Heart left ventricle (tissue), 16 donors: ENCODE data around the gene DUSP16. TPM values are rescaled to one million over a fixed set of nuclear protein-coding genes. Genes with fewer than 3 reads are reported as not detected.

ENCODE experiments used
- ATAC-seq, 4 donors: fragments of 200-7000 bp; cut with Tn5 transposase; one replicate each; pipeline ENCODE4 v1.9.1; 2020 to 2022; ENCODE audit warnings: moderate library complexity in 4 of 4, mild to moderate bottlenecking in 3 of 4, moderate number of reproducible peaks in 1 of 4
- DNase-seq, 5 donors: peaks; one replicate each; pipeline ENCODE4 v3.0.0-alpha.2; 2020
- H3K27ac ChIP-seq, 12 donors: fragments of 200-600 bp; sonication (generic) in 4 of 12; one replicate each; pipeline versions ENCODE4 v1.5.0 to v1.8.0; 2016 to 2022; ENCODE audit warnings: mild to moderate bottlenecking in 2 of 12
- H3K27me3 ChIP-seq, 9 donors: fragments of 200-600 bp; sonication (generic) in 2 of 9; one replicate each; pipeline versions ENCODE4 v1.5.1 to v1.8.0; 2016 to 2022; ENCODE audit warnings: mild to moderate bottlenecking in 3 of 9
- H3K36me3 ChIP-seq, 9 donors: fragments of 200-600 bp; sonication (generic) in 2 of 9; one replicate each; pipeline versions ENCODE4 v1.5.0 to v1.8.0; 2018 to 2022; ENCODE audit warnings: mild to moderate bottlenecking in 2 of 9
- H3K4me1 ChIP-seq, 12 donors: fragments of 200-600 bp; sonication (generic) in 4 of 12; one replicate each; pipeline versions ENCODE4 v1.5.0 to v1.8.0; 2016 to 2022; ENCODE audit warnings: mild to moderate bottlenecking in 3 of 12
- H3K4me3 ChIP-seq, 12 donors: fragments of 200-600 bp; sonication (generic) in 4 of 12; one replicate each; pipeline versions ENCODE4 v1.5.0 to v1.8.0; 2017 to 2022; ENCODE audit warnings: mild to moderate bottlenecking in 9 of 12, moderate library complexity in 4 of 12
- H3K9me3 ChIP-seq, 12 donors: fragments of 200-600 bp; sonication (generic) in 4 of 12; one replicate each; pipeline versions ENCODE4 v1.5.0 to v1.8.0; 2016 to 2022; ENCODE audit warnings: mild to moderate bottlenecking in 1 of 12
- CTCF ChIP-seq, 12 donors: fragments of 200-600 bp; sonication (generic) in 4 of 12; IDR thresholded peaks; one replicate each; pipeline versions ENCODE4 v1.5.0 to v1.8.0; 2018 to 2022; ENCODE audit warnings: antibody characterized with exemption in 12 of 12, mild to moderate bottlenecking in 5 of 12
- POLR2A ChIP-seq, 2 donors: fragments of 450-650 bp; IDR thresholded peaks; one replicate each; pipeline ENCODE4 v1.6.1; 2017; ENCODE audit warnings: antibody characterized with exemption in 2 of 2, mild to moderate bottlenecking in 2 of 2, moderate library complexity in 2 of 2
- WGBS, 4 donors: extraction: QIAGEN DNeasy Blood & Tissue Kit in 2 of 4; methylation state at CpG; one replicate each; pipeline versions ENCODE4 v1.1.5 to v1.1.7; 2013 to 2018; 5-methylcytosine and 5-hydroxymethylcytosine counted together
- intact Hi-C, 10 donors: fragments of 100-400 bp; cut with DNase I; formaldehyde crosslinking; loops; one replicate each; pipeline versions ENCODE4 v1.11.1 to v1.14.2; 2022
- polyA plus RNA-seq, 2 donors: library from polyadenylated mRNA; stranded (reverse); fragments of 200-250 nt; gene quantifications; one replicate each; pipeline ENCODE4 v1.2.3, GENCODE V29; 2013
- total RNA-seq, 9 donors: library from RNA; depleted of rRNA in 2 of 9; stranded (reverse); fragments of >200 nt in 2 of 9; fragmentation: NEBNext Ultra II Directional in 3 of 9; extraction: Animal tissue kit (Norgen Biotek cat#: 25700) in 3 of 9; gene quantifications; one replicate each; pipeline versions ENCODE4 v1.1.0 to v1.2.4, GENCODE V29; 2016 to 2023
- donor health status: ischemic (EF 13 %, LVEDD 7.1; RV severe dilation, severe dysfunction).
- donor health status: healthy with polysubstance abuse.
- donor health status: DM: no; HTN: yes; CAD: no.
- donor health status: DM: no; HTN: no; CAD: no.
- donor health status: ischemic (EF 25% LVEDD 6.9; RV normal size, moderate dysfunction).
- donor health status: ischemic (EF 25% LVEDD 5.7; RV mildly dilated, moderate dysfunction).
- donor health status: healthy.
- donor health status: DM: yes; HTN: yes; CAD: no.
- donor health status: ischemic (EF 35%, LVEDD 5.7; RV mildly dilated, moderate dysfunction).
- donor health status: nonischemic (EF 11% LVEDD 7.7; RV severe dilation, severe dysfunction).
- donor health status: DM: yes; HTN: yes; CAD: no.
- donor health status: PGD.
- donor health status: ischemic (EF 29% LVEDD 5.4; RV normal size, mild dysfunction).
- donor health status: nonischemic (EF 23%, LVEDD 6.1; RV moderate dilation, normal function).

DUSP16 gene
- total and polyA plus RNA-seq, 11 donors = 2.5 to 24.7 (median 15.1) TPM

DNA sequence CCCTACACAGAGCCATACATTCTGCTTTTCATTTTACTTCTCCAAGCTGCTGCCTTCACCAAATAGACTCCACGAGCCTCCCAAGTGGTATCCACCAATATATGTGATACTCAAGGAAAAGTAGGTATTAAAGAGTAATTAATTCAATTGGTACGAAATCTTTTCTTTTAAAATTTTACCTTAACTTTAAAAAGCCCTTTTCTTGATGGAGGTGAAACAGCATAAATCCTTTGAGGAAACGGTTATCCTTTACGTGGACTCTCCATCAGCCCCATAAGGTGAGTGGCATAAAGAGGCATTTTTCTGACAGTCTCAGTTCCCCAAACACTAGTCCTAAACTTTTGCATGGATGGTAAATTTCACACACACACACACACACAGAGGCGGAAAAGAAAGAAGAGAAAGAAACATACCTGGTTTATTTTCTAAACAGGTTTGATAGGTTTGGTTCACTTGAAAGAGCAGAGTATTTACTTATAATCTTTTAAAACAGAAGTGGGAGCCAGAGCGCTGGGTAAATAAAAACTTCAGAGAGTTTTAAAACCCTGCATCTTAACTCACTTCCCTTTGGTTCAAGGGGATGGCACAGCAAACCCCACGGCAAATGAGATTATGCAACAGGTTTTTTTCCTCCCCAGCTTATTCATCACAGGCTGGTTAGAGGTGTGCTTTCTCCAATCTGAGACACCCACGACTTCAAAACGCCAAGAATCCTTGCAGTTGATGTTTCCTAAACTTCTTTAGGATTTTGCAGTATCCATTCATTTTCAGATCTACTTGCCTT lies 1.9 kb downstream of the DUSP16 start:
- H3K4me3 ChIP-seq = peak overlapping the region; percentile 50 to 95 (median 75)
- peak overlapping the region; percentile 97 to 100 (median 99) for H3K27ac ChIP-seq
- peak in 3 of 5 donors; percentile 30 to 40 (median 32) for DNase-seq
- no peaks in the 10 kb centered on the region for H3K27me3 ChIP-seq
- intact Hi-C loops = loop anchor here (2.0 to 10.0 kb wide), 14 partner anchors 52 to 227 kb away; partner anchors contain the start of genes CDKN1B (in 5 of the 10), CREBL2 (in 3 of the 10), GPR19 (in 3 of the 10) and APOLD1 (in 1 of the 10)
- WGBS, 4 donors = 6 to 8% (median 6%) methylated on average over 9 of the region's 9 CpGs
- ATAC-seq = peak in 2 of 4 donors; percentile 32 to 54
- H3K4me1 ChIP-seq = peaks cover 0 to 39% (median 31%) of the 10 kb centered on the region in 12 donors
- H3K9me3 ChIP-seq = no peaks in the 10 kb centered on the region
- H3K36me3 ChIP-seq = peaks cover 0 to 3% (median 0%) of the 10 kb centered on the region in 9 donors
- TF ChIP-seq POLR2A (IDR thresholded peaks at IDR 0.05) (peak in 1 of 2 donors; percentile 6), CTCF (IDR thresholded peaks at IDR 0.05) (no peak)

GRCh38 chr12:12559719-12560296 lies 2.9 kb downstream of the DUSP16 start:
- DNase-seq = no peak
- Histone ChIP-seq H3K4me1 (peaks cover 0 to 49% (median 33%) of the 10 kb centered on the region in 12 donors), H3K4me3 (peak overlapping the region in 8 of 12 donors; percentile 58 to 89 (median 76)), H3K27me3 (no peaks in the 10 kb centered on the region), H3K27ac (peak overlapping the region in 6 of 12 donors; percentile 97 to 99 (median 99)), H3K36me3 (peaks cover 0 to 3% (median 0%) of the 10 kb centered on the region in 9 donors), H3K9me3 (no peaks in the 10 kb centered on the region)
- no peak for ATAC-seq
- intact Hi-C loops = loop anchor here (2.0 to 10.0 kb wide), 14 partner anchors 52 to 227 kb away; partner anchors contain the start of genes CDKN1B (in 5 of the 10), CREBL2 (in 3 of the 10), GPR19 (in 3 of the 10) and APOLD1 (in 1 of the 10)
- TF ChIP-seq CTCF (IDR thresholded peaks at IDR 0.05) (no peak), POLR2A (IDR thresholded peaks at IDR 0.05) (no peak)
- 18 to 21% (median 19%) methylated on average over 3 of the region's 3 CpGs for WGBS, 4 donors

DNA sequence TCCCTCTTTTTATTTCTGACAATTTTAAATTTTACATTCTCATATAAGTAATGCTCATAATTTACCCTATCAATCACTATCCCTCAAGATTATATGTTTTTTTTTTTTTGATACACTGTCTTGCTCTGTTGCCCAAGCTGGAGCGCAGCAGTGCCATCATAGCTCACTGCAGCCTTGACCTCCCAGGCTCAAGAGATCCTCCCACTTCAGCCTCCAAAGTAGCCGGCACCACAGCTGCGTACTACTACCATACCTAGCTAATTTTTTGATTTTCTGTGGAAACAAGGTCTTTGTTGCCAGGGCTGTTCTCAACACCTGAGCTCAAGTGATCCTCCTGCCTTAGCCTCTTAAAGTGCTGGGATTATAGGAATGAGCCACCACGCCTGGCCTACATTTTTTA lies 4.4 kb downstream of the DUSP16 start:
- Histone ChIP-seq H3K4me1 (peaks cover 0 to 44% (median 26%) of the 10 kb centered on the region in 12 donors), H3K4me3 (no peak overlapping the region), H3K9me3 (no peaks in the 10 kb centered on the region), H3K27ac (no peak overlapping the region), H3K27me3 (no peaks in the 10 kb centered on the region), H3K36me3 (peaks cover 0 to 5% (median 0%) of the 10 kb centered on the region in 9 donors)
- no peak for DNase-seq
- no peak for ATAC-seq
- intact Hi-C loops = no loop called here
- 75 to 97% (median 96%) methylated on average over 4 of the region's 4 CpGs for WGBS, 4 donors
- TF ChIP-seq POLR2A (IDR thresholded peaks at IDR 0.05) (no peak), CTCF (IDR thresholded peaks at IDR 0.05) (no peak)

DNA sequence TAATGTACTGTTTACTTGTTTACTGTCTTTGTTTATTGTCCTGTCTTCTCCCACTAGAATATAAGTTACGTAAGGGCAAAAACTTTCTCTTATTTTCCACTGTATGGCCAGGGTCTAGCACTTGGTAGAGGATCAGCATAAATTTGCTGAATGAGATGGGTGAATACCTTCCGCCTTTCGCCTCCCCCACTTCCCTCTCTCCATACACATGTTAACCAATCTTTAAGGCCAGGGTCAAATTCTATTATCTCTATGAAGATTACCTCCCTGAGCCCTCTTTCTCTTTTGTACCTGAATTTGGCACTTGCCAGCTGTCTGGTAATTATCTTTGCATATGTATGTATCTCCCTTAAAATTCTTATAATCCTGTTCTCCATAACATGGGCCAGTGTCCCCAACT lies 4.9 kb downstream of the DUSP16 start:
- ATAC-seq (no peak), DNase-seq (no peak)
- Histone ChIP-seq H3K9me3 (no peaks in the 10 kb centered on the region), H3K27me3 (no peaks in the 10 kb centered on the region), H3K4me3 (no peak overlapping the region), H3K27ac (no peak overlapping the region), H3K4me1 (peaks cover 0 to 40% (median 23%) of the 10 kb centered on the region in 12 donors), H3K36me3 (peaks cover 0 to 6% (median 0%) of the 10 kb centered on the region in 9 donors)
- intact Hi-C loops = no loop called here
- no peak for TF ChIP-seq CTCF (IDR thresholded peaks at IDR 0.05)
- WGBS, 4 donors = 97 to 100% (median 98%) methylated on average over 3 of the region's 3 CpGs
